HEK293 (cell line): ENCODE data around the gene ASTN2.

Source experiments
- CTCF ChIP-seq: fragments of 450-650 bp; formaldehyde crosslinking; IDR thresholded peaks from 2 replicates; pipeline ENCODE4 v1.5.1; 2016; ENCODE audit warnings: missing biosample characterization, missing genetic modification characterization
- REST ChIP-seq: fragments of 450-650 bp; formaldehyde crosslinking; IDR thresholded peaks from 2 replicates; pipeline ENCODE4 v1.5.1; 2016; ENCODE audit warnings: missing biosample characterization, missing genetic modification characterization
- YY1 ChIP-seq: fragments of 450-650 bp; formaldehyde crosslinking; IDR thresholded peaks from 2 replicates; pipeline ENCODE4 v1.5.1; 2018; ENCODE audit warnings: missing biosample characterization, missing genetic modification characterization
- ZNF10 ChIP-seq: fragments of 450-650 bp; formaldehyde crosslinking; IDR thresholded peaks from 2 replicates; pipeline ENCODE4 v1.5.1; 2017; ENCODE audit warnings: missing biosample characterization, missing genetic modification characterization
- ZNF239 ChIP-seq: fragments of 450-650 bp; formaldehyde crosslinking; IDR thresholded peaks from 2 replicates; pipeline ENCODE4 v1.5.1; 2016; ENCODE audit warnings: missing biosample characterization, missing genetic modification characterization
- ZNF24 ChIP-seq: fragments of 450-650 bp; formaldehyde crosslinking; IDR thresholded peaks from 2 replicates; pipeline ENCODE4 v1.5.1; 2016; ENCODE audit warnings: missing biosample characterization, missing genetic modification characterization
- ZNF274 ChIP-seq, 2 experiments: fragments of 200-500 bp in 1 of 2; fragments of 450-650 bp in 1 of 2; sonication (Bioruptor generic) in 1 of 2; formaldehyde crosslinking in 1 of 2; IDR thresholded peaks; 2 replicates each; pipeline versions ENCODE4 v1.5.1 to v1.6.1; 2014 to 2016; ENCODE audit warnings: borderline replicate concordance in 1 of 2, inconsistent platforms in 1 of 2, low read length in 1 of 2, missing biosample characterization in 1 of 2, missing genetic modification characterization in 1 of 2
- ZNF324 ChIP-seq: fragments of 450-650 bp; formaldehyde crosslinking; IDR thresholded peaks from 2 replicates; pipeline ENCODE4 v1.5.1; 2016; ENCODE audit warnings: missing biosample characterization, missing genetic modification characterization
- ZNF350 ChIP-seq: fragments of 450-650 bp; formaldehyde crosslinking; IDR thresholded peaks from 2 replicates; pipeline ENCODE4 v1.5.0; 2017; ENCODE audit warnings: missing biosample characterization, mild to moderate bottlenecking, missing genetic modification characterization
- ZNF501 ChIP-seq: fragments of 450-650 bp; formaldehyde crosslinking; IDR thresholded peaks from 2 replicates; pipeline ENCODE4 v1.5.1; 2016; ENCODE audit warnings: missing biosample characterization, missing genetic modification characterization
- ZNF560 ChIP-seq: fragments of 450-650 bp; formaldehyde crosslinking; IDR thresholded peaks from 2 replicates; pipeline ENCODE4 v1.5.1; 2017; ENCODE audit warnings: missing biosample characterization, missing genetic modification characterization, borderline replicate concordance
- ZNF626 ChIP-seq: fragments of 450-650 bp; sonication (Bioruptor Pico); formaldehyde crosslinking; IDR thresholded peaks from 2 replicates; pipeline ENCODE4 v1.5.1; 2018; ENCODE audit warnings: missing biosample characterization, missing genetic modification characterization, inconsistent platforms
- ZNF660 ChIP-seq: fragments of 450-650 bp; IDR thresholded peaks from 2 replicates; pipeline ENCODE4 v1.5.1; 2018; ENCODE audit warnings: missing biosample characterization, mild to moderate bottlenecking, missing genetic modification characterization

- TF ChIP-seq ZNF350 (tag by site-specific recombination) (no peak), ZNF10 (tag by site-specific recombination) (no peak), ZNF324 (tag by site-specific recombination) (no peak), ZNF626 (tag by site-specific recombination) (no peak), ZNF274 (IDR thresholded peaks at IDR 0.05; ENCODE audit: low read length) (no peak), ZNF274 (tag by site-specific recombination; IDR thresholded peaks at IDR 0.05; ENCODE audit: borderline replicate concordance) (no peak), ZNF24 (tag by site-specific recombination) (no peak), CTCF (tag by site-specific recombination) (no peak), ZNF560 (tag by site-specific recombination) (no peak), ZNF660 (tag by site-specific recombination) (no peak), ZNF239 (tag by site-specific recombination) (no peak), ZNF501 (tag by site-specific recombination) (no peak), YY1 (tag by site-specific recombination) (no peak), REST (no peak)
These were observed 657.8 kb downstream of the ASTN2 start for GRCh38 chr9:116757030-116757429.
